HG02885 (cell line): Measurements from ENCODE around the gene FGF6.
"Not testable (repeated sequence)": the region's sequence is repeated elsewhere in the genome, so short reads cannot be mapped to it uniquely, and the experiment has no call there.

Source experiments
- ATAC-seq: cut with Tn5 transposase; IDR thresholded peaks from one replicate; pipeline ENCODE4 v1.9.1; 2021; ENCODE audit warnings: mild to moderate bottlenecking; ENCODE audit not compliant: unreplicated experiment, poor library complexity

Gene FGF6, protein sequence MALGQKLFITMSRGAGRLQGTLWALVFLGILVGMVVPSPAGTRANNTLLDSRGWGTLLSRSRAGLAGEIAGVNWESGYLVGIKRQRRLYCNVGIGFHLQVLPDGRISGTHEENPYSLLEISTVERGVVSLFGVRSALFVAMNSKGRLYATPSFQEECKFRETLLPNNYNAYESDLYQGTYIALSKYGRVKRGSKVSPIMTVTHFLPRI

DNA sequence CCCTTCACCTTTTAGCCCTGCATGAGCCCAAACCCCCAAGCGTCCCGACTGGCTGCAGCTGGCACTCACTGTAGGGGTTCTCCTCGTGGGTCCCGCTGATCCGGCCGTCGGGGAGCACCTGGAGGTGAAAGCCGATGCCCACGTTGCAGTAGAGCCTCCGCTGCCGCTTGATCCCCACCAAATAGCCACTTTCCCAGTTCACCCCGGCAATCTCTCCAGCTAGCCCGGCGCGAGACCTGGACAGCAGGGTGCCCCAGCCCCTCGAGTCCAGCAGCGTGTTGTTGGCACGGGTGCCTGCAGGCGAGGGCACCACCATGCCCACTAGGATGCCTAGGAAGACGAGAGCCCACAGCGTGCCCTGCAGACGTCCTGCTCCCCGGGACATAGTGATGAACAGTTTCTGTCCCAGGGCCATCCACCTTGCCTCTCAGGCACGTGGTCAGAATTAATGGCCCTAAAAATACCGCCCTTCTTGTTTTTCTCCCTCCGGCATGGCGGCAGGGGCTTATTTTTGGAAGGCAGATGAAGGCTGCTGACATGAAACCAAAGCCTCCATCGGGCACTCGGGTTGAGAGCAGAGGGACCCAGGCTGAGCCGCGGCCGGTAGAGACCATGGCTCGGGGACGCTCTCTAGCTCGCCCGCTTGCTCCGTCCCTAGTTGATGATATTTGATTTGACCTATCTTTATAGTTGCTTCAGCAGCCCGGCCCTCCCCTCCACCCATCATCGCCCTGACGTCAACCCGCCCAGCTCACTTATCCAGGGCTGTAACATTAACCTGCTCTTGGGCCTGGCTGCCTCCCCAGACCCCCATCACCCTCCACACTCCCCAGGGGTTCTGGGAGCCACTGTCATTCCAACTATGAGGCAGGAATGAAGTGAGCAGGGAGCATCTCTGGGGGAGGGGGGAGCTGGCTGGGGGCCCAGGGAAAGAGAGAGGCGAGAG, at the start of gene FGF6:
Gene FGF6, minus strand, starts transcription at position 660 of the 946 bp plus-strand sequence. Its CDS starts 245 bp downstream, at position 415.
- ATAC-seq = no peak

DNA sequence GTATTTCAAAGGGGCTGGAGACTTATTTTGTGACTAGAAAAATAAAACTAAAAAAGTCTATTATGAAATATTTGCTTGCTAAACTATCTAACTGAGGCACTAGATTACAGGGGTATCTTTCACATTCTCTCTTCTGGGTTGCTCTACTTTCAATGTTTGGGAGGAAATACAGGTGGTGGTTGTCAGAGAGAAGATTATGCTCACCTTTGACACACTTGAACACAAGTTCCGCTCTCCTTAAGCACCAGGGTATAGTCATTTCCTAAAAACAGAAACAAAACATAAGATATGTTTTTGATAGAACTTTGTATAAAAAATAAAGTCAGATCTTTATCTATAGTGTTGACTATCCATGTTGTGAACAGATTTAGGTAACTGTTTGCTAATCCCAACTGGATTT, 45.4 kb upstream of the FGF6 start:
- ATAC-seq = no peak

DNA sequence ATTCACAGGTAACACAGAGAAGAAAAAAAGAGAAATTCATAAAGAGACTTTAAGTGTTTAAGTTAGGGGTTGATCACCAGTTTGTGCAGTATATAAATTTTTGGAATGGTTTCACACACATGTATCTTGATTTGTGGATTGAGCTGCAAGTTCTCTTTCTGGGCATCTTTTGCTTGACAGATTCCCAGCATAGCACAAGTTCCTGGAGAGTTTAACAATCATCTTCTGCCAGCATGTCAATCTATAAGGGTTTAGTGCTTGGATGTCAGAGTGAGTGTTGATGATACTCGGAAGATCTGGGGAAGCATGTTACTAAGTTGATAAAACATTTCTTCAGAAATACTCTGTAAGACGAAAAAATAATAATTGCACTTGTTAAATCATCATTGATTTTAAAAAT, 43.9 kb upstream of the FGF6 start:
- no peak for ATAC-seq

DNA sequence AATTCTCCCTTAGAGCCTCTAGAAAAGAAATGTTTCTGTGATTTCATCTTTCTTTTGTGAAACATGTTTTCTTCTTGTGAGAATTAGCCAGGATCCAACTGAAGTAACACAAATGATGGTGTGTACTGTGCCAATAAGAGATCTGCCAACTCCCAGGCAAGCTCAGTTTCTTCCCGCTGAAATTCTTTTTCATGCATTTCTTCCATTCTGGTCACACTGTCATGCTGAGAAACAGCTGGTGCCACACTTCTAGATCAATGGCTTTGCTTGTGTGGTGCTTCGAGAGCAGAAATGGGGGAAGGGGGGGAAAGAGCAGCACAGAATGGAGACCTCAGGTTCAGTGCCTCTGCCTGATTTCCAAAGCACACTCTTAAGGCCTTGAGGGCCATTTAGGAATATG, 41.4 kb upstream of the FGF6 start:
- ATAC-seq = no peak

DNA sequence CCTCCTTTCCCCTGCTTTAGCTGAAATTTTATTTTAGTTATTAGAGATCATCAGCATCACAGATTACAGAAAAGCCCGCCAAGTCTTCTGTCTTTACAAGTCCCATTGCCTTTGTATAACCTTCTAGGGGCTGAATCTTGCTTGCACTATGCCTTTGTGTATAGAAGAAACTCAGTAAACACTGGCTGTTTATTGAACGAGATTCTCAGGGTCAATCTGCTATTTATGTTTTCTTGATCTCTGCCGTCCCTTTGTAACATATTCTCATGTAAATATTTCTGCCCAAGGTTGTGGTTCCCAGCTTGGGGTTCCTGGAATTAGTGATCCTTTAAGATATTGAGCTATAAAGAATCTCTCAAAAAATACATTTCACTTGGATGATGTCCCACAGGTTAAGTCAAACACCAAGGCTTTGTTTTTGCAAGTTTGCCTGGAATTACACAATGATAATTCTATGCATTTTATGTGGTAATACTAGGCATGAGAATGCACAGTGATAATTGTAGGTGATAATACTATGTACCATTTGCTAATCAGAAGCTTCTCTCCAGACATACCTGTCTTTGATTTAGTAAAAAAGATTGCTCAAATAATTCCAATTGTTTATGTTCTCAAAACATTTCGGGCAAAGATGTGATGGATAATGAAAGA, 40.6 kb upstream of the FGF6 start:
- ATAC-seq = no peak

DNA sequence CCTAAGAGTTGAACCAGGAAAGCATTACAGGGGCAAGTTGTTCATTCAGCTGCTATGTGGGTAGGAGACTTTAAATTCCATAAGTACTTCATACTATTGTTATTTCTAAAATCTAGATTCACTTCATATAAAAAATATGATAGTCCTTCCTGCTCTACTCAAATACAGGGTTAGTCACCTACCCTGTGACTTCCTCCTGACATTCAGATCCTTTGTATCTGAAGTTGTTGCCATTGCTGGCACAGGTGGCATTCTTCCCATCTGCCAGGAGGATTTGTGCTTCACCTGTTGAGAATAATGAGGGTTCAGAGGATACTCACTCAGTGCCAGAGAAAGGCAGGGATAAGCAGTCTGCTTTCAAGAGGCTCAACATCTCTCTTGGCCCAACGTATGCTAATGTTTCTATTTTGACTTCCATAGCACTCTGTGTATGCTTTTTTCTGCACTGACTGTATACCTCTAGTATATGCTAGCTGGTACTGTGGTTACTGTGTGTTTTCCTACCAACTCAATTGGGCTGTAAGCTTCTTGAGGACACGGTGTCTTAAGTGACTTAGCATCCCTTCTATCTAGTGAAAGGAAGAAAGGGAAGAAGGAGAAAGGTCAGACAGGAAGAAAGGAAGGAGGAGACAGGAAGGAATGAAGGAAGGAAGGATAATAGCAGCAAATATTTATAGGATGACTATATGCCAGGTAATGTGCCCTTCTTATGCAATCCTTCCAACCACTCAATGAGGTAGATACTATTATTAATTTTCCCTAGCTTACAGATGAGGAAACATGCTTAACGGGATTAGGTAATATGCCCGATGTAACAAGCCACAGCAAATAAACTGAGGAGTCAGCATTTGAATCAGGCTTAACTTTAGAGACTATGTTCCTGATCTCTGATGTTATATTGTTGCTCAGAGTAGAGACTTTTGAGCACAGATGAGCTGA, 38.5 kb upstream of the FGF6 start:
- ATAC-seq = no peak

DNA sequence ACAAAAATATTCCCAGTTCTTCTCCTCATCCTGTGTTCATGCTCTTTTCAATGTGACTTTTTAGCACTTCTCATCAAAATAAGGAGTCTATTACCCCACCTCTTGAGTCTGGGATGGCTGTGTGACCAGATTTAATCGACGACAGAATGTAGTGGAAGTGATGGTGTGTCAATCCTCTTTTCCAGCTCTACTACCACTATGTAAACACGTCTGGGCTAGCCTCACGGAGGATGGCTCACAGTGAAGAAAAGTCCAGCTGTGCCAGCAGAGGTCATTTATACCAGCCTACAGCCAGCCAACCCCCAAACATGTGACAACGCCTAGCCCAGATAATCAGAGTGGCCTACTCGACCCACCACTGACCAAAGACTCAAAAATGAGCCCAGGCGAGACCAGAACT, 37.3 kb upstream of the FGF6 start:
- ATAC-seq = no peak

DNA sequence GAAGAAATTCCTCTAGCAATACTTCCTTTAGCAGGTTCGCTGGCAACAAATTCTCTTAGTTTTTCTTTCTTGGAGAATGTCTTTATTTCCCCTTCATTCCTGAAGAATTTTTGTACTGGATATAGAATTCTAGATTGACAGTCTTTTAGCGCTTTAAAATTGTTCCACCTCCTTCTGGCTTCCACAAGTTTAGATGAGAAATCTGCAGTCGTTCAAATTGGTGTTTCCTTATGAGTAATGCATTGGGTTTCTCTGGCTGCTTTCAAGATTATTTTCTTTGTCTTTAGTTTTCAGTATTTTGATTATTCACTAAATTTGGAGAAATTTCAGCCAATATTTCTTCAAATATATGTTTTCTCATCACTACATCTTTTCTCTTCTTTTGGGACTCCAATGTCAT, 33.3 kb upstream of the FGF6 start:
- ATAC-seq = no peak

DNA sequence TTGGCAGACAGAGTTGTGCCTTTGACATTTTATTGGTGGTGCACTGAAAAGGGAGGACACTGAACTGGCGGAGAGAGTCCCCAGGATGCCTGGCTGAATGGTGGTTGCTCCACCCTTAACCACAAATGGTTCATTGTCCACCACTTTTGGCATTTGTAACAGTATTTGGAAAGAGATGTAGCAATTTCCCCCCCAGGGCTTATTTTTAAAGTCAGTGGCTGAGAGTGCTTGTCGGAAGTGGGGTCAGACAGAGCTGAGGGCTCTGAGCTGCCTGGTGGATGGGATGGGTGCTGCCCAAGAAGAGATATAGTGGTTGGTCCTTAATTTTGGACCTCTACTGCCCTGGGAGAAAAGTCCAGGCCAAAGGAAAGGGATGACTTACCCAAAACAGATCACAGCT, 31.5 kb upstream of the FGF6 start:
- no peak for ATAC-seq

DNA sequence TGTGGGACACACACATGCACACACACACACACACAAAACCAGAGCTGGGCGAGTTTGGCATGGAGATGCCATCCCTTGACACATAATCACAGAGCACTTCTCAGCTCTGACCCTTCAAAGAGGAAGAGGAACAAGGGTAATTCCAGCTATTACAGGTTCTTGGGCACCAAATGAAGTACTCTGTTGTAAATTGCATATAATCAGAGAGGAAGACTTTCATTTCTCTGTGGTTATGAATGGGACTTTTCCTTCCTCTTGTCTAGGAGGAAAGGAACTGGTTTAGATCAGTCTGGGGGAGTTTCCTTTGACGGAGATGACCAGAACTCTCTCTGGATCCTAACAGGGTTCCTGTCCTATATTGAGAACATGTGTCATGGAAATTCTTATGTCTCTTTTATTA, 26.4 kb upstream of the FGF6 start:
- no peak for ATAC-seq

DNA sequence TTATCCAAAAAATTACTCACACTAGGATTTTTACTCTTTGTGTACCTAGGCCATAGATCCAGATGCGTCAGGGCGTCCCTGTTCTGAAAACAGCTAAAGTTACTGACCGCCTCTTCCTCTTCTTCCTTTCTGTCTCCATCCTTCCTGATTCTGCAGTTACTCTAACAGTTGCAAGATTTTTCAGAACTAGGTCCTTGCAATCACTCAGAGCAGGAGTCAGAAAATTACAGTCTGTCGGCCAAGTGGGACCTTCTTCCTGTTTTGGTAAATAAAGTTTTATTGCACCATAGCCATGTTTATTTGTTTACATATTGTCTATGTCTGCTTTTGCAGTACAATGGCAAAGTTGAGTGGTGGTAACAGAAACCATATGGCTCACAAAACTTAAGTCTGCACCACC, 25.6 kb upstream of the FGF6 start:
- no peak for ATAC-seq

DNA sequence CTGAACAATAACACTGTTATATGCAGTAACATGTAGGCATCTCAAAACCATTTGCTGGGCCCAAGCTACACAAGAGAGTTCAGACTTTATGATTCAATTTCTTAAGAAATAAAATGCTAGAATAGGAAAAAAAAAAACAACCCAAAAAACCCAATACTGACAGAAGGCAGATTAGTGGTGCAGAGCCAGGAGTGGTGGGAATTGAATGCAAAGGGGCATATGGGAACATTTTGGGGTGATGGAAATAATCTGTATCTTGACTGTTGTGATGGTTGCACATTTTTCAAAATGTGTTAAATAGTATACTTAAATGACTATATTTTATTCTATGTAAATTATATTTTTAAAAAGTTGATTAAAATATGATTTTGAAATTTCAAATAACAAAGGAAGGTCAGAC, 23.4 kb upstream of the FGF6 start:
- no peak for ATAC-seq

DNA sequence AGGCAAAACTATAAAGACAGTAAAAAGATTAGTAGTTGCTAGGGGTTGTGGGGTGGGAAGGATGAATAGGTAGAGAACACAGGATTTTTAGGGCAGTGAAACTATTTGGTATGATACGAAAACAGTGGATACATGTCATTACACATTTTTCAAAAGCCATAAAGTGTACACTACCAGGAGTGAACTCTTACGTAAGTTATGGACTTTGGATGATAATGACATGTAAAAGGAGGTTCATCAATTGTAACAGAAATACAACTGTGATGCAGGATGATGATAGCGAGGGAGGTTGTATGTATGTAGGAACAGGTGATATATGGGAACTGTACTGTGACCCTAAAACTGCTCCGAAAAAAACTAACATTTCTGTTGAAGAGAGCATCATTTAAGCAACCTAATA, 15.1 kb upstream of the FGF6 start:
- no peak for ATAC-seq

DNA sequence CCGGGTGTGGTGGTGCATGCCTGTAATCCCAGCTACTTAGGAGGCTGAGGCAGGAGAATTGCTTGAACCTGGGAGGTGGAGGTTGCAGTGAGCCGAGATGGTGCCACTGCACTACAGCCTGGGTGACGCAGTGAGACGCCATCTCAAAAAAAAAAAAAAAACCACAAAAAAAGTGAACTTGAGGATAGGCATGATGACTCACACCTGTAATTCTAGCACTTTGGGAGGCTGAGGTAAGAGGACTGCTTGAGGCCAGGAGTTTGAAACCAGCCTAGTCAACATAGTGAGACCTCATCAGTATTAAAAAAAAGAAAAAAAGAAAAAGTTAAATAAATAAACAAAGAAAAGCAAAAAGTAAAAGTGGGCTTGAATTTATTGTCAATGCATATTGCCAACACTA, 10.2 kb upstream of the FGF6 start:
- not testable (repeated sequence) for ATAC-seq

DNA sequence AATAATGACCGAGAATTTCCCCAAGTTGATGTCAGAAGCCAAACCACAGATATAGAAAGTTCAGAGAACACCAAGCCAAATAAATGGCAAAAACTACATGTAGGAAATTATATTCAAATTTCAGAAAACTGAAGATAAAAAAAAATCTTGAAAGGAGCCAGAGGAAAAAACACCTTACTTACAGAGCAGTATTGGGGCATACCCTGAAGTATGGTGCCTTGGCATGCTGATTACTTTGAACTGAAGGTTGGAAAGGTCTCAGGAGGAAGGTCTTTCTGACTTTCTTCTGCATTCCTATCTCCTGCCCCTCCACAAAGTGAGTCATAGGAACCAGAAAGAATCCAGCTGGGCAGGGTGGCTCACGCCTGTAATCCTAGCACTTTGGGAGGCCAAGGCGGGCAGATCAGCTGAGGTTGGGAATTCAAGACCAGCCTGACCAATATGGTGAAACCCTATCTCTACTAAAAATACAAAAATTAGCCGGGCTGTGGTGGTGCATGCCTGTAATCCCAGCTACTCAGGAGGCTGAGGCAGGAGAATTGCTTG, 8.8 kb upstream of the FGF6 start:
- no peak for ATAC-seq

DNA sequence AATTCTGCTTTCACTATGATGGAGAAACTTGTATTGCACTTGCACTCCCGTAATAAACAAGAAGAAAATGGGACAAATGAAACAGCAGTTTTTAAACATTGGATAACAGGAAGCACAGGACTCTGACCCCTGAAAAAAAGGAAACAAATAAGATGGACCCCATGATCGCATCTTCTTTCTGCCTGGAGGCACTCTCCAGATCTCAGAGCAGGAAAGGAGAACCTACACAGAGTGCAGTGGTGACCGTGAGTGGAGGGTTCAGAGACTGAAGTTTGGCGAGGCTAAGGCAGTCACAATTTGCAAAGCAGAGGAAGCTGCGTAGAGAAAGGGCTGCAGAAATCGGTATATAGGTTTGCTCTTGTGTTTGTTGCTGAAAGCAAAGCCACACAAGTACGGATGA, 6.1 kb upstream of the FGF6 start:
- ATAC-seq = no peak

DNA sequence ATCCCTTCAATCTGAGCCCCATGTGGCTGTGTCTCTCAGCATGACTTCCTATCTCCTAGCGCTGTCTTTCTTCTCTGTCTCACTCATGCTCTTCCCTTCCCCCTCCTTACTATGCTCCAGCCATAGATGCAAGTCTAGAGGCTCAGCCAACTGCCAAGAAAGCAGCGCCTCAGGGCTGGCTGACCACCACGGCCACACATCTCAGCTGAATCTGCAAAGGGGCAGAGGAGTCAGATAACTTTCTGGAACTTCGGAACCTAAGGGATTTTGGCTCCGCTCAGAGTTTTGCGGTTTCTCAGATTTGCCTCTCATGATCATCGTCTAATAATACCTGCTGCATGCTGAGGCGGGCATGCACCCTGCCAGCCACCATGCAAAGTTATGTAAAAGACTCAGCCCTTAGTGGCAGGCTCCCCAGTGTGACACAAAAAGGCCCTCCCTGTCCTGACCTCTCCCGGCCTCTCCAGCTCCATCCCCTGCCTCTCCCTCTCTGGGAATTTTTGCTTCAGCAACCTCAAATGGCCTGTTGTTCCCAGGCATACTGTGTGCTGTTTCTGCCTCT, 5.0 kb upstream of the FGF6 start:
- ATAC-seq = no peak

DNA sequence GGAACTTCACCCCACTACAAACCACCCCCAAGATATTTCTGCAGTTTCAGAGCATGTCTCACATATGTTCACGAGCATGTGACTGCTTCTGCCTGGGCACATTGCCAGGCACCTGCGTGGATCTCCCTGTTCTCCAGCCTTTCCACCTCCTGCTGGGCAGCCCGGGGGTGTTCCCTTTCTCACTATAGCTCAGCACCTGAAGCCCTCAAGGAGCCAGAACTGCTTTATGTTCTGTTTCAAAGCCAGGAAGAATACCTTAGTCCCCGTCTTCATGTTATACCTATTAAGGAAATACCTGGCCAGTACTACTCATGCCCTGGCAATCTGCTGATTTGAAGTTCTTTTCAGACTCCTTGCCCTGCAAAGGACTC, 4.2 kb upstream of the FGF6 start:
- no peak for ATAC-seq

DNA sequence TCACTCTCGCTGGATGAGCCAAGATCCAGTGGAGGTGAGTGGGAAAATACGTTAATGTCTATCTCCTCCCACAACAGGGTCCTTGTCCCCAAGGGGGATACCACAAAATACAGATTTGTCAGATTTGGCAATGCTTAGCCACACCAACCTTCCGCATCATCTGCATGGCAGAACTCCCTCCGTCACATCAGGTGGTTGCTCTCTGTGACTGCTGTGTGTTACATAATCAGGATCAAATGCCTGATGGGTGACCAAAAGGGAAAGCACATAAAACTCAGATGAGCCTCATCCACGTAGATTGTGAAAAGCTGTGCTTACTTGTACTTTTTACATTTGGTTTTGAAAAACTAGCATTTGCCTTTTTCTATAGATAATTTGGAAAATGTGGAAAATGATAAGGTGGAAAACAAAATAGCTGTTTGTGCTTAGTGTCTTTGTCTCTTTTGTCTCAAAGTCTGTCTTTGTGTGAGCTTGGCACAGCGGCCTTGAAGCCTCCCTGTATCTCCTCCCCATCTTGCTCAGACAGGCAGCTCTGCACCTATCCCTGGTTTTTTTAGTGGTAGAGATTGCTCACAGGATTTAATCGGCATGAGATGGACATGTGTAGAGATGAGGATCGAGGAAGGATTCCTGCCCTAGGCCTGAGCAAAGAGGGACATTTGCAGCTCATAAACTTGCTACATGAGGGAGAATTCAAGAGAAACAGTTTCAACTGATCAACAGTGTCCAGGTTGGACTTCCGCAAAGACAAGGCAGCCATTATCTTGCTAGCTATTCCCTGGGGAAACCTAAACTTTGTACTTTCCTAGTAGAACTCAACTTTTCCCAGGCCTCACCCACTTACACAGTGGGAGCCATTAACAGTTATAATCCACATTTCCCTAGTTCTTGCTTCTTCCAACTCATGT, 3.6 kb upstream of the FGF6 start:
- no peak for ATAC-seq
